ENCODE data around the gene PRAMEF1.
"Not testable (repeated sequence)": the region's sequence is repeated elsewhere in the genome, so short reads cannot be mapped to it uniquely, and the experiment has no call there.

PRAMEF1 gene

DNA sequence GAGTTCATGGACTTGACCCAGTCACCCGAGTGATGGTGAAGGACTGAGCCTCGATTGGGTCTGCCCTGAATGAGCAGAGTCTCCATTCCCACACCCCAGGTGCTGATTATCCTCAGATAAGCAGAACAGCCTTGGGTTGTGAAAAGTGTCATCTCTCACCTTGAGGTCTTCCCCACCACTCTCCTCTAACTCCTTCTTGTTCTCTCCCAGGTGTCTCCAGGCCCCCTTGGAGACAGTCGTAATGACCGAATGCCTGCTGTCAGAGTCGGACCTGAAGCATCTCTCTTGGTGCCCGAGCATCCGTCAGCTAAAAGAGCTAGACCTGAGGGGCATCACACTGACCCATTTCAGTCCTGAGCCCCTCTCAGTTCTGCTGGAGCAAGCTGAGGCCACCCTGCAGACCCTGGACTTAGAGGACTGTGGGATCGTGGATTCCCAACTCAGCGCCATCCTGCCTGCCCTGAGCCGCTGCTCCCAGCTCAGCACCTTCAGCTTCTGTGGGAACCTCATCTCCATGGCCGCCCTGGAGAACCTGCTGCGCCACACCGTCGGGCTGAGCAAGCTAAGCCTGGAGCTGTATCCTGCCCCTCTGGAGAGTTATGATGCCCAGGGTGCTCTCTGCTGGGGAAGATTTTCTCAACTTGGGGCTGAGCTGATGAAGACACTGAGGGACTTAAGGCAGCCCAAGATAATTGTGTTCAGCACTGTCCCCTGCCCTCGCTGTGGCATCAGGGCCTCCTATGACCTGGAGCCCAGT, 14.2 kb upstream of the PRAMEF1 start:
- DNase-seq = no peak

DNA sequence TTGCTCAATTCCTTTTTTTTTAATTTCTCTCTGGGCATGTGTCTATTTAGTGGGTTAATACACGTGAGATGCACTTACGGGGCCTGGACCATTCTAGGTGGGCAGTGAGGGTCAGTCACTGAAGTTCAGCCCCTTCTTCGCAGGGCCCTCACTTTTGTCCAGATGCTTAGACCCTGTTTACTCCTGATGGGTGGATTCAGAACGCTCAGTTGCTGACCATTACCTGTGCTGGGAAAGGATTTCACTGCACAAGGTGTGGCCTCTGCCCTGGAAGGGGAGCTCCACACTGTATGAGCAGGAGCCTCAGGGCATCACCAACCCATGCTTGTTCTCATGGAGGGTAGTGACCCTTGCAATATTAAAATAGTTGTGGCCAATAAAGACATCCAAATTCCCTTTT, 13.1 kb upstream of the PRAMEF1 start:
- DNase-seq = no peak

DNA sequence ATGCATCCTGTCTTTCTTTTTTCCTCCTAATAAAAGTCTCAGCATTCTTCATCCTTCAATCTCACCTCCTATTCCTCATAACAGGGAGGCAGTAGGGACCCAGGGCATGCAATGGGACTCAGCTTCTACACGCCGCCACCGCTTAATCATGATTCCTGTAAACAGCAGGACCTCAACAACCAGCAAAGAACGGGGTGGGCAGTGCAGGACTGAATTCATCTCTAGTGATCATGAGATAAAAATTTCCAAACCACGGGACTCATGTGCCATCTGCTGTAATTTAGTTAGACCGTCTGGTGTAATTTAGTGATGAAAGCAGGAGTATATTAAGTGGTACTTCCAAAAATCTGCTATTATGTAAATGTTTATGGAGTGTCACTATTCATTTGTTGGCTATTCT, 12.3 kb upstream of the PRAMEF1 start:
- DNase-seq = no peak

DNA sequence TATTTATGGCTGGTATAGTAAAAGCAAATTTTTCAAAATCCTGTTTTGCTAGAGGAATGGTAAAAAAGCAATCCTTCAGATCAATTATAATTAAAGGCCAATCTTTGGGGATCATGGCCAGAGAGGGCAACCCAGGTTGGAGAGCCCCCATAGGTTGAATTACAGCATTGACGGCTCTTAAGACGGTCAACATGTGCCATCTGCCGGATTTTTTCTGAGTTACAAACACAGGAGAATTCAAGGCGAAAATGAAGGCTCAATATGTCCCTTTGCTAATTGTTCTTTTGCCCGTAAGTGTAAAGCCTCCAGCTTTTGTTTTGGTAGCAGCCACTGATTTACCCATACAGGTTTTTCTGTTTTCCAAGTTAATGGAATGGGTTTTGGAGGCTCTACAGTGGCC, 9.7 kb upstream of the PRAMEF1 start:
- DNase-seq = not testable (repeated sequence)

DNA sequence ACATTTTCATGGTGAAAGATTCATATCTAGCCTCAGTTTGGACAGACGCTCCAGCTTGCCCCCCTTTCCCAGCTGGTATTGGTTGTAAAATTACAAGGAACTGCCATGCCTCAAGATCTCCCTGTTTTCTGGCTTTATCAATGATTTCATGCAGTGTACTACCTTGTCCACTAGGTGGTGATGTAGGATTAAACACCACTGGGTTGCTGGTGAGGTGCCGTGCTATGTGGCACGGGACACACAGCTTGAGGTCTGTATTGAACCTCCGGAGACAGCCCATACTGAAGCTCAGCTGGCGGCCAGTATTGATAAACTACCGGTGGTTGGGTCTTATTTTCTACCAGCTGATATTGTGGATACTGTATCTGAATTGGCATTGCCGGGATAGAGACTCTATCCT, 7.4 kb upstream of the PRAMEF1 start:
- DNase-seq = peak in 2 of 4 experiments; percentile 6 to 7

DNA sequence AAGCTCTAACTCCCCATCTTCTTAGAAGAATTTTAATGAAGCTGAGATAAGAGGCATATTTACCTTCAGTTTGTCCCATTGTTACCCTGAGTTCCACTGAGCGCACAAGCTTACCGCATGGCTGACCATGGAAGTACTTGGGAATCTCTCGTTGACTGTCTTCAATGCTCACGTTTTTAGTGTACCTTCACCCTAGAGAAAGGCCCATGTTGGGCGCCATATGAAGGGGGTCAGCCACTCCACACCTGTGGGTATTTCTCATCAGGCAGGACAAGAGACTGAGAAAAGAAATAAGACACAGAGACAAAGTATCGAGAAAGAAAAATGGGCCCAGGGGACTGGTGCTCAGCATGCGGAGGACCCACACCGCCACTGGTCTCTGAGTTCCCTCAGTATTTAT, 6.5 kb upstream of the PRAMEF1 start:
- not testable (repeated sequence) for DNase-seq

DNA sequence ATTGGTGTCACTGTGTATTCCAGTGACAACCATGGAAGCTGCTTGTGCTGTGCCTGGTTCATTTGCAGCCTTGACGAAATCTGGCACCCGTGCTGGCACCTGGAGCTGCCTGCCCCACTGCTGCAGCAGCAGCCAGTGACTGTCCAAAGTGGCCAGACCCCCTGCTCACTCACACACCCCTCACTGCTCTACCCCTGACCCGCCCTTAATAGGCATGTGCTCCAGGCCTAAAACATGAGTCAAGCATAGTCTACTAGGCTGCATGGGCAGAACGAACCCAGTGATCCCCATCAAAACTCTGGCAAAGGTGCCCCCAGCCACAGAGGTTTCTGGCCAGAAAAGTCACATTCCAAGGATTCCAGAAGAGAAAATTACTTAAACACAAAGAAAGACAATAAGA, 7.7 kb downstream of the PRAMEF1 start:
- DNase-seq = no peak

DNA sequence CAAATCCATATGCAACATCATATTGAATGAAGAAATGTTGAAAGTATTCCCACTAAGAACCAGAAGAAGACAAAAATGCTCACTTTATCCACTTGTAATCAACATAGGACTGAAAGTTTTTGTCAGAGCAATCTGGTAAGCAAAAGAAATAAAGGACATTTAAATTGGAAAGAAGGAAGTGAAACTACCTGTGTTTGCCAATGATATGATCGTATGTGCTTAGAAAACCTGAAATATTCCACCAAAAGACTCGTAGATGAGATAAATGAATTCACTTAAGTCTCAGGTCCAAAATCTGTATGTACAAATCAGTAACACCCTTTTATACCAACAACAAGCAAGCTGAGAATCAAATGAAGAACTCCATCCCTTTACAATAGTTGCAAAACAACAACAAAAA, 8.5 kb downstream of the PRAMEF1 start:
- no peak for DNase-seq

DNA sequence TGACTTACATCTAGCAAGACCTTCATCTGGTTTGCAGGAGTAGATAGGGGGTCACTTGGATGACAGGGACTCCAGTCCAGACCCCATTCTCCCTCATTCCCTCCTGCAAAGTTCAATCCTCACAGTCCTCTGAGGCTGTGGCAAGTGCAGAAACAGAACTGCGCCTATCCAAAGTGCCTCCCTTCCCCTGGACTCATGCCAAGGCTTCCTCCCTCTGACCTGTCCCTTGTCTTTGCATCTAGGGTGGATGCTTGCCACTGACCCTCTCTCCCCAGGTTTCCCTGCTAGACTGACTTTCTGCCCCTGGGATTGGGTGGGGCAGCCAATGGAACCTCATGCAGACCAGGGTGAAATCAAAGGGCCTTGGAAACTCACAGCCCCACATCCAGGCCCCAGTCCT, 18.7 kb downstream of the PRAMEF1 start:
- DNase-seq = no peak

DNA sequence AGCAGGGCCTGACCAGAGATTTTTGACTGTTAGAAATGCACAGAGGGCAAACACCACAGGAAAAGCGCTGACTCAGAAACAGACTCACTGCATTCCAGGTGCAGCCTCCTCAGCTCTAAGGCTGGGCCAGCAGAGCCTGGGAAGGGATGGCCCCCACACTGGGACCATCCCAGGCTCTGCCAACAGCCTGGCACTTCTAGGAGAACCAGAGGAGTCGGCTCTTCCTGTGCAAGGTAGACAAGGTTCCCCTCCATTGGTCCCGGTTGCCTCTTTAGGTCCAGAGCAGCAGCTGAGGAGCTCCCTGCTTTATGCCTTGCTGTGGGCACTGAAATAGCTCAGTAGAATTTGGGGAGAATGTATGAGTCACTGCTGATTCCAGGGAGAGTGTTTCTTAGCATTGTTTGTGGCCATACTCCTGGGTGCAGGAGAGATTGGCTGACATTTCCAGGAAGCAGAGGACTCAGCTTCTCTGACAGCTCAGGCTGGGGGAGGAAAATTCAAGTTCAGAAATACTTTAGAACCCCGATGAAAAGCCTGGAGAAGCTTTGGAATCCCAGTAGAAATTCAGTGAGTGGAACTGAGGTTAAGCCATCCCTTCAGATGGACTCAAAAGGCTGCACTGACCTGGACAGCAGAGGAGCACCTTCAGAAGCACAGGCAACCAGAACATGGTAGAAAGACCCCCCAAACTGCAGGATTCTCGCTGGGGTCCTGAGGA, 19.7 kb downstream of the PRAMEF1 start:
- no peak for DNase-seq

DNA sequence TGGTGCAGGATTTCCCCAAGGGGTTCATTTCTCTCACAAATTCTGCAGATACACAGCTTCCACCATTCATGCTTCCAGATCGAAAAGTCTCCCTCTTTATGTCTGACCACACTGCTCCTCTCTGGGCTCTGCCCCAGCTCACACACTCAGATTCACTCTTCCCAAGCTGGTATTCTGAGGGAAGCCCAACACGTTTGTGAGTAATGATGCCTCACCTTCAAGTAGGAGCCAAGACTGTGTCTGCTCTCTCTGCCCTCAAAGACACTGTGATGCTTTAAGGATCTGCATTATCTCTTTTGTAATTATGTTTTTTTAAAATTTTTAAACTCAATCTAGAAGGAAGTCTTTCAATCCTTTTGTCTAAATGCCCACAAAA, 20.2 kb downstream of the PRAMEF1 start:
- no peak for DNase-seq

DNA sequence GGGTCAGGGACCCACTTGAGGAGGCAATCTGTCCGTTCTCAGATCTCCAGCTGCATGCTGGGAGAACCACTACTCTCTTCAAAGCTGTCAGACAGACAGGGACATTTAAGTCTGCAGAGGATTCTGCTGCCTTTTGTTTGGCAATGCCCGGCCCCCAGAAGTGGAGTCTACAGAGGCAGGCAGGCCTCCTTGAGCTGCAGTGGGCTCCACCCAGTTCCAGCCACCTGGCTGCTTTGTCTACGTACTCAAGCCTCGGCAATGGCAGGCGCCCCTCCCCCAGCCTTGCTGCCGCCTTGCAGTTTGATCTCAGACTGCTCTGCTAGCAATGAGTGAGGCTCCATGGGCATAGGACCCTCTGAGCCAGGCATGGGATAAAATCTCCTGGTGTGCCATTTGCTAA, 27.9 kb downstream of the PRAMEF1 start:
- not testable (repeated sequence) for DNase-seq

DNA sequence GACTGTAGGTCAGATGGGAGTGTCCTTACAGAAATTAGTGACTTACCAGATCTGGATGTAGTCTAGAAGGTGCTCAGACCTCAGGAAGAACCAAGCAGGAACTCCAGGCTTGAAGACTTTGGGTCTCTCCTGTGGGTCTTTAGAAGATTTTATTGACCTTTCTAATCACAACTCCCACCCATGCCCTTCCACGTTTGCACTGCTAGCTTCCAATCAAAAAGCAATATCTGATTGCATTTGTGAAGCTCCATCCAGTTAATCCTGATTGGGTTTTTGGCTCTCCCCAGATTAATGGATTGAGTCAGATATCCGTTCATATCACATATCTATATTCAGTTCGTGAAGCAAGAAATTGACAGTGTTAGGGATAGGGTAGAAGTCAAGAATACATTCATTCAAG, 40.1 kb downstream of the PRAMEF1 start, which contains the start of gene PRAMEF11:
TSS of gene PRAMEF11 (minus strand) at position 101 of the 400 bp plus-strand sequence. CDS start 2,621 bp downstream, outside the sequence.
- DNase-seq = not testable (repeated sequence)

DNA sequence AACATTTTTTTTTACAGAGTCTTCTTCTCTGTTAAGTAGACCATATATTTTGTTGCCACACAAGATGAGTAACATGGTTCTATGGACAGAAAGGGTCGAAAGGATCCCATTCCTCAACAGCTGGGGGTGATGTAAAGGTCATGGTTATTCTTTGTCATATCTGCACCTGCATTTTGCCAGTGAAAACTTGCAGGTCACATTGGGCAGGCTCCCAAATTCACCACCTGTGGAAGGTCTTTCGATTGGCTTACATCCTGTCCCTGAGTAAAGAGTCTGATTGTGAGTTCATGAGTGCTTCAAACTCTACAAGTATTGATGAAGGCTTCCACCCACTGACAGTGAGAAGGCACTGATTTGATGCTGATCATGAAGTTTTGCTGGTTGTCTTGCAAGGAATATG, 42.1 kb downstream of the PRAMEF1 start:
- not testable (repeated sequence) for DNase-seq
